NK-92 treated with Interleukin-12 subunit alpha and Interleukin-12 subunit beta, amount 100 ng/mL, for 24 hours (cell line): Measurements from ENCODE around the gene FBXW8.

Experiments
- DNase-seq: peaks from one replicate; lab custom pipeline; 2025; lab: John Stamatoyannopoulos, UW

Gene FBXW8

DNA sequence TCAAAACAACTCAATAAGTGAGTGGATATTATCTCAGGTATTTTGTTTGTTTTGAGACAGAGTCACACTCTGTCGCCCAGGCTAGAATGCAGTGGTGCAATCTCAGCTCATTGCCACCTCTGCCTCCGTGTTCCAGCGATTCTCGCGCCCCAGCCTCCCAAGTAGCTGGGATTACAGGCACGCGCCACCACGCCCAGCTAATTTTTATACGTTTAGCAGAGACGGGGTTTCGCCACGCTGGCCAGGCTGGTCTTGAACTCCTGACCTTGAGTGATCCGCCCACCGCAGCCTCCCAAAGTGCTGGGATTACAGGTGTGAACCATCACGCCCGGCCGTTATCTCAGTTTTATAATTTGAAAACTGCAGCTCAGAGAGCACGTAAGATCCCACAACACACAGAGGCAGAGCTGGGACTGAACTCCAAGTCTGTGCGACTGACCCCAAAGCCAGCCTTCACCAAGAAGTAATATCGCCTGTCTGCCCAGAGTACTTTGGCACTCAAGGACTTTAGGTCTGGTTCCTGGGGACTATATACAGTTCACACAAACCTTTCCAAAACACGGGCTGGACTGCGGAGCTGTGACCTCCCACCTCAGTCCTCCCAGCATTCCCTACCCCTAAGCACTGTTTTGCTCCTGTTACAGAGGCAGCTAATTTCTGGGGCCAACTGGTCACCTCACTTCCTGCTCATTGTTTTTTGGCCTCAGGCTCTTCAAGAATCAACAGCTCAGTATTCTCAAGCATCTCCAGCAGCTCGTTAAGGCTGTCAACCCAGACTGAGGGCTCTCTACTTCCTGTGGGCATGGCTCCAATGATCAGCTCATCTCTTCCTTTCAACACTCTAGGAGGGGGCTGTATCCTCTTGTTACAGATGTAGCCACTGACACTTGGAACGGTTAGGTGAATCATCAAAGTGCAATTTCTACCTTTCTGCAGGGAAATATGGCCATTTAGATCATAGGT is 165.9 kb downstream of the FBXW8 start:
- no peak for DNase-seq

DNA sequence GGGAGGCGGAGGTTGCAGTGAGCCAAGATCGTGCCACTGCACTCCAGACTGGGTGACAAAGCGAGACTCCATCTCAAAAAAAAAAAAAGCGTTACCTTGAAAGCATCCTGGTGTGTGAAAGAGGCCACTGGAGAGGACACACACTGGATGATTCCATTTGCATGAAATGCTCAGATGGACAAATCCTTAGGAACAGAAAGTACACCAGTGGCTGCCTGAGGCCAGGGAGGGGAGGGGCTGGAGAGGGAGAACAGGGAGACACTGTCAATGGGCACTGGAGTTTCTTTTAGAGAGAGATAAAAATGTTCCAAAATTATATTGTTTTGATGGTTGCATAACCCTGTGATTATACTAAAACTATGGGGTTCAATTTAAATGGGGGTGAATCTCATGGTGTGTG is 168.7 kb downstream of the FBXW8 start:
- no peak for DNase-seq

DNA sequence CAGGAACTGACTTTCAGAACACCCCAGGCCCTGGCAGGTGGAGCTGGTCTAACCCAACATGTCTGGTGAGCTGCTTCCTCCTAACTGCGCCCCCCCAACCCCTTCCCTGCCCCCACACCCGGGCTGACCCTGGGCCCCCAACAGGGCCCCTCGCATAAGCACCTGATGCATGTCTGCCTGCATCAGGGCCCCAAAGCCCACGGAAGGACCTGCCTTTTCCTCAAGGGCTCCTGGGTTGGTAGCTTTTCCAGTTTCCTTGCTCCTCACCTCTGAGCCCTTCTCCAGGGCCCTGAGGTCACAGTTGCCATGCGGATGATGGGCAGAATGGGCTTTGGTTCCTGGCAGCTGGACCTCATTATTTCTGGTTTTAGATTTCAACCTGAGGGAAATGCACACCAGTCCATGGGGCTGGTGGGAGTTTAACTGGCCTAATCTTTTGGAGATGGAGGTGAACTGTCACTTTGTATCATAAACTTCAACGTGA is 170.0 kb downstream of the FBXW8 start:
- DNase-seq = no peak
